Measurements from ENCODE around the gene SMLR1.

DNA sequence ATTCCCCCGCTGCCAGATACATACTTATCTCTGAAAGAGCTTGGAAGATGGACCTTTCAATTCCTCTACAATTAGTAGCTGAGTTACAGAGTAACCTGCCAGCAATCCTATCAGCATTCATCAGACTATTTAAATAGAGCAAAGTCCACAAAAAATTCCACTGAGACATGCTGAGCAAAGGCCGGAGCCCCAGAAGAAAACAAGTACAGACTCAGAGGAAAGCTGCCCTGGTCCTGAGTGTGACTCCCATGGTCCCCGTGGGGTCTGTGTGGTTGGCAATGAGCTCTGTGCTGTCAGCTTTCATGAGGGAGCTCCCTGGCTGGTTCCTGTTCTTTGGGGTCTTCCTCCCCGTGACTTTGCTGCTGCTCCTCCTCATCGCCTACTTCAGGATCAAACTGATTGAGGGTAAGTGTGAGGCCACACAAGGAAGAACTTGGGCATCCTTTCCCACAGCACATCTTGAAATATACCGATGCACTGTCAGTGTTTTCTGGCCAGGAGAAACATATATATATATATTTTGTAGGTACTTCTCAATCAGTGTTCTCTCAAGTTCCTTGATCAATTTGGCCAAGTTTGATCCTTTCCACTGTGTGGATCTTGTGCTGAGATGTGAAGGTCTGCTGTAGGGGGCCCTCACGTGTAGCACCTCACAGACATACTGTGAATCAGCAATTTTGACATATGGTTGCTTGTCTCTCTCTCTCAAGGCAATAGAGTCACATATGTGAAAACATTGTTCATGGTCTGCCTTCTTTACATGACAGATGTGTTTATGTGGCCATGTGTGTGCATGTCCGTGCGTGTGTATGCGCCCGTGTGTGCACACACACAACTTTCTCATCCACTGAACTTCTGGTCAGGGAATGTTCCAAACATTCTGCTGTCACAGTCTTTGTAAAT is at the start of gene SMLR1:
- TF ChIP-seq, protein P1, sequence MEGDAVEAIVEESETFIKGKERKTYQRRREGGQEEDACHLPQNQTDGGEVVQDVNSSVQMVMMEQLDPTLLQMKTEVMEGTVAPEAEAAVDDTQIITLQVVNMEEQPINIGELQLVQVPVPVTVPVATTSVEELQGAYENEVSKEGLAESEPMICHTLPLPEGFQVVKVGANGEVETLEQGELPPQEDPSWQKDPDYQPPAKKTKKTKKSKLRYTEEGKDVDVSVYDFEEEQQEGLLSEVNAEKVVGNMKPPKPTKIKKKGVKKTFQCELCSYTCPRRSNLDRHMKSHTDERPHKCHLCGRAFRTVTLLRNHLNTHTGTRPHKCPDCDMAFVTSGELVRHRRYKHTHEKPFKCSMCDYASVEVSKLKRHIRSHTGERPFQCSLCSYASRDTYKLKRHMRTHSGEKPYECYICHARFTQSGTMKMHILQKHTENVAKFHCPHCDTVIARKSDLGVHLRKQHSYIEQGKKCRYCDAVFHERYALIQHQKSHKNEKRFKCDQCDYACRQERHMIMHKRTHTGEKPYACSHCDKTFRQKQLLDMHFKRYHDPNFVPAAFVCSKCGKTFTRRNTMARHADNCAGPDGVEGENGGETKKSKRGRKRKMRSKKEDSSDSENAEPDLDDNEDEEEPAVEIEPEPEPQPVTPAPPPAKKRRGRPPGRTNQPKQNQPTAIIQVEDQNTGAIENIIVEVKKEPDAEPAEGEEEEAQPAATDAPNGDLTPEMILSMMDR (IDR thresholded peaks at IDR 0.05), result no peak
- no peak for TF ChIP-seq POLR2A (IDR thresholded peaks at IDR 0.05)

All from uterus (tissue), 2 donors.